HS-27A (cell line): ENCODE results near the gene ZNF597.
"Not testable (repeated sequence)": the region's sequence is repeated elsewhere in the genome, so short reads cannot be mapped to it uniquely, and the experiment has no call there.

Experiments
- DNase-seq: peaks from one replicate; pipeline ENCODE4 v3.0.0-alpha.2; 2012; ENCODE audit warnings: low read depth, missing footprints

The ZNF597 gene

GRCh38 chr16:3475604-3476375, 32.5 kb upstream of the ZNF597 start:
- DNase-seq = no peak

GRCh38 chr16:3474870-3475269, 31.6 kb upstream of the ZNF597 start:
- not testable (repeated sequence) for DNase-seq

- no peak for DNase-seq
Observed at GRCh38 chr16:3474136-3474779, 31.0 kb upstream of the ZNF597 start.

GRCh38 chr16:3473596-3473943, 30.3 kb upstream of the ZNF597 start:
- DNase-seq = not testable (repeated sequence)

- DNase-seq = no peak
Observed at GRCh38 chr16:3472878-3473595, 29.7 kb upstream of the ZNF597 start.

GRCh38 chr16:3471518-3472176, 28.3 kb upstream of the ZNF597 start:
- DNase-seq = no peak

- no peak for DNase-seq
Observed at GRCh38 chr16:3470723-3471122, 27.4 kb upstream of the ZNF597 start.

GRCh38 chr16:3469736-3470135, 26.4 kb upstream of the ZNF597 start:
- no peak for DNase-seq

GRCh38 chr16:3468501-3468900, 25.2 kb upstream of the ZNF597 start:
- DNase-seq = no peak

GRCh38 chr16:3467921-3468320, 24.6 kb upstream of the ZNF597 start:
- DNase-seq = no peak

- no peak for DNase-seq
Observed at GRCh38 chr16:3467182-3467581, 23.9 kb upstream of the ZNF597 start.

GRCh38 chr16:3465911-3466584, 22.7 kb upstream of the ZNF597 start:
- DNase-seq = no peak

GRCh38 chr16:3465301-3465700, 22.0 kb upstream of the ZNF597 start:
- DNase-seq = no peak

GRCh38 chr16:3461151-3461550, 17.8 kb upstream of the ZNF597 start:
- no peak for DNase-seq

- DNase-seq = no peak
Observed at GRCh38 chr16:3460585-3460984, 17.3 kb upstream of the ZNF597 start.

- no peak for DNase-seq
Observed at GRCh38 chr16:3460121-3460520, 16.8 kb upstream of the ZNF597 start.

GRCh38 chr16:3459401-3460090, 16.2 kb upstream of the ZNF597 start:
- DNase-seq = no peak

- DNase-seq = no peak
Observed at GRCh38 chr16:3458852-3459361, 15.6 kb upstream of the ZNF597 start.

- DNase-seq = no peak
Observed at GRCh38 chr16:3458278-3458851, 15.1 kb upstream of the ZNF597 start.

- DNase-seq = peak; percentile 36
Observed at GRCh38 chr16:3457434-3458252, 14.3 kb upstream of the ZNF597 start.
